HG03139 (cell line): ENCODE measurements around the gene CYP24A1.

Experiments
- ATAC-seq: cut with Tn5 transposase; IDR thresholded peaks from one replicate; pipeline ENCODE4 v1.9.1; 2021; ENCODE audit not compliant: unreplicated experiment

CYP24A1 gene

GRCh38 chr20:54176610-54177009, 2.8 kb upstream of the CYP24A1 start:
- ATAC-seq: no peak

DNA sequence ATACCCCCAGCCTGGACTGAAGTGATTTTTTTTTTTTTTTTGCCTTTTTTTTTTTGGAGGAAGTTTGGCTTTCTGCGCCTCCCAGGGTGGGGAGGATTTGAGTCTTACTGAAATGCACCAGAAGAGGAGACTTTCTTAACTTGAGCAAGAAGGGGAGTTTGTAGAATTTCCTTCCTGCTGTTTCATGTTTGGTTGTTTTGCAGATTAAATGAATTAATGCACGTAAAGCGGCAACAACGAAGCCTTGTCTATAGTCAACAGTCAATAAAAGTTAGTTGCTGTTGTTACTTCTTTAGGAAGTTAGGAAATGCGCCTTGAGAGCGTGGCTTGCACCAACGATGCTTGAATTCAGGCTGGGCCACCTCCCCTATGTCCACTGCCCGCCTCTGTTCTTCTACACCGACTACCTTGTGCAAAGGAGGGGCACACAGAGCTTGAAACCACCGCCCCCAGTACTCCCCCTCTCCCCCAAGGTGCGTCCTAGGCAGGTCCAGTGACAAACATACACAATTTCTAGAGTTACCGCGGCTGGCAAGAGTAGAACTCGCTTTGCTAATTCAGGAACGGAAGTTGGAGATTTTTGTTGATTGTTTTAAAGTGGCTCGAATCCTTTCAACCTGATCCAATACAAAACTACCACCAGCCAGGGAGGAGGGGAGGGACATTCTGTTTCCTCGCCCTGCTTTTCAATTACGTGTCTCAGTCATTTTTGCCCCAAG, 830 bp upstream of the CYP24A1 start:
- ATAC-seq: no peak

DNA sequence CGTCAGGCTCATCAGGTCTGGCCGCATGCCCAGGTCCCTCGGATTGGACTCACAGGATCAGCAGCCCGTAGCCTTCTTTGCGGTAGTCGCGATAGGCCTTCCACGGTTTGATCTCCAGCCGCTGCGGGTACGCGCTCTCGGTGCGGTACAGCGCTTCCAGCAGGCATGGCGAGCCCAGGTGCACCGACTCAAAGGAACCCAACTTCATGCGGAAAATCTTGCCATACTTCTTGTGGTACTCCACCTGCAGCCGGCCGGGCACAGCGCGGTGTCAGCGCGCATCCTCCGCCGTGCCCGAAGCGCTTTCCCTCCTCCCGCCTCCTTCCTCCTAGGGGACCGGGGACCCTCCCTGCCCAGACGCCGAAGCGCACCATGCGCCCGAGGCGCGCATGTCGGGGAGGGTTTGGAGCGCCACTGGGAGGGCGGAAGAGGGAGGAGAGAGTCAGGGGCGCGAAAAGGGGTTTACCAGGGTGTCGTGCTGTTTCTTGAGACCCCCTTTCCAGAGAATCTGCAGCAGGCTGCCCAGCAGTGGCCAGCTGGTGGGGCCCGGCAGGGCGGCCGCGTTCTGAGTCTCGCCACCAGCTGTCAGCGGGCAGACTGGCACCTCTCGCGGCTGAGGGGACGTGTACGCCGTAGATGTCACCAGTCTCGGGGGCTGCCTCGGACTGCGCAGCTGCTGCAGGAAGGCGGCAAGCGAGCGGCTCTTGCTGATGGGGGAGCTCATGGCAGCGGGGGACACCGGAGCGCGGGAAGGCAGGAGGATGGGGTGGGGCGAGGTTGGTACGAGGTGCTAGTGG, 732 bp downstream of the CYP24A1 start:
- no peak for ATAC-seq

DNA sequence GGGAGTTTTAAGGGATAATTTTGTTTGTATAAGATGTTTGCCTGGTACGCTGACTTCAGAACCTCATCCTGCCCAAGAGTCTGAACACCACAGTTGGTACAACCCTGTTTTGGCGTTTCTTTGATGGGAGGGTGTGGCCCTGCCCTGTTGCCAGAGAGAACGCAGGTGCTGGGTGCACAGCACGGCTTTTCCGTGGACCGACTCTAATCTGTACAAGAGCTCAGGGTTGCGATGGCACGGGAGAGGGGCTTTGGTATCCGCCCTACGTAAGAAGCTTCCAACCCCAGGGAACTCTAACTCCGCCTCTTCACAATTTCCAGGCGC, 1.3 kb downstream of the CYP24A1 start:
- no peak for ATAC-seq

GRCh38 chr20:54170963-54171362, 2.8 kb downstream of the CYP24A1 start:
- ATAC-seq: no peak

- ATAC-seq: no peak
Observed at GRCh38 chr20:54170026-54170471, 3.7 kb downstream of the CYP24A1 start.

DNA sequence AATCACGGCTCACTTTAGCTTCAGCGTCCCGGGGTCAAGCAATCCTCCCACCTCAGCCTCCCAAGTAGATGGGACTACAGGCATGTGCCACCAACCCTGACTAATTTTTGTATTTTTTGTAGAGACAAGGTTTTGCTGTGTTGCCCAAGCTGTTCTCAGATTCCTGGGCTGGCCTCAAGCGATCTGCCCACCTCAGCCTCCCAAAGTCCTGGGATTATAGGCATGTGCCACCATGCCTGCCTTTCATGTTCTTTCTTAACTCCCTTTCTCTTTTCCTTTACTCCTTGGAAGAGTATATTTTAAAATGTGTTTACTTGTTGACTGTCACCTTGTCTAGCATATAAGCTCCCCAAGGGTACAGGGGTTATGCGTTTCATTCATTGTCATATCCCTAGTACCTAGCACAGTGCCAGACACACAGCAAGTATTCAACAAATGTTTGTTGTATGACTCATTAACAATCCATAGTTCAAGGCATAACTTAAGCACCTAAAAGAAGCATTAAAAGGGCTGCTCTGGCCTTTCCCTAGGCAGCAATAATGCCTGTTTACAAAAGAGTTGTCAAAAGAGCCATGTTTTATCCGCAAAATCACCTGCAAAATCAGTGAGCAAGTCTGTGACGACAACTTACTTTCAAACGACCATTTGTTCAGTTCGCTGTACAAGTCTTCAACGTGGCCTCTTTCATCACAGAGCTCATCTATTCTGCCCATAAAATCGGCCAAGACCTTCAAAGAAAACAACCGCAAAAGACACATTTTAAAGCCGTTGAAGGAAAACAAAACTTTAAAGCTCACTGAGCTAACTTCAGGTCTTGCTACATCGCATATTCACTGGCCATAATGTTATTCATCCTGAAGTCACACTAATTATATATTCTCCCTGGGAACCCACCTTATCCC, 4.6 kb downstream of the CYP24A1 start:
- ATAC-seq: no peak

DNA sequence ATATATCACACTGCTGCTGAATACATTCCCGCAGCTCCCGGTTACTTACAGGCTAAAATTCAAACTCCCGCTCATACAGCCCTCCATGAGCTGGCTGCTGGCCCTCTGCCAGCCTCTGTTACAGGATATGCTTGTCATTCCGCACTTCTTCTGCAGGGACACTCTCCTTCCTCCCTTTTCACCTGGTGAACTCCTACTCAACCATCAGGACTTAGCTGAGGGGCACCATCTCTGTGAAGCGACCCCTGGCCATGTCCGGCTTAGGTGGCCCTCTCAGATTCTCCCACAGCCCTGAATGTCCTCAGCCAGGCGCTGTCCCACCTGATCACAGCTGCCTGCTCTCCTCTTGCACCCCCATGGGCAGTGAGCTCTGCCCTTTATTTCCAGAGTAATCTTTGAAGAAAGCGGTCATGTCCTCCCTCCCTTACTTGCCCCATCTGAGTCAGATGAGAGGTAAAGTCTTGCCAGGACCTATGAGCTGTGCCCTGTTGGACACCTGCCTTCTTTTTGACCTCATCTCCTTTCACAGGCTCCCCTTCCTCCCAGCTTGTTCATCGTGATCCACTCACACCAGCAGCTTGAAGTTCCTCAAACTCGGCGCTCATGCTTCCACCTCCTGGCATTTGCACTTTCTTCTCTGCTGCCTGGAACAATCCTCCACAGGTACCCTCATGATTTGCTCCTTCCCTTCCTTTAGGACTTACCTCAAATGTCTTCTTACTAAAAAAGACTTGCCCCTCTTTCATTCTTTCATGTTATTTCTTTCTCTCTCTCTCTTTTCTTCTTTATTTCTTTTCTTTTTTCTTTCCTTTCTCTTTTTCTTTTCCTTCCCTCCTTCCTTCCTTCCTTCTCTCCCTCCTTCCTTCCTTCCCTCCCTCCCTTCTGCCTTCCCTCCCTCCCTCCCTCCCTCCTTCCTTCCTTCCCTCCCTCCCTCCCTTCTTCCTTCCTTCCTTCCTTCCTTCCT, 5.6 kb downstream of the CYP24A1 start:
- ATAC-seq: no peak

DNA sequence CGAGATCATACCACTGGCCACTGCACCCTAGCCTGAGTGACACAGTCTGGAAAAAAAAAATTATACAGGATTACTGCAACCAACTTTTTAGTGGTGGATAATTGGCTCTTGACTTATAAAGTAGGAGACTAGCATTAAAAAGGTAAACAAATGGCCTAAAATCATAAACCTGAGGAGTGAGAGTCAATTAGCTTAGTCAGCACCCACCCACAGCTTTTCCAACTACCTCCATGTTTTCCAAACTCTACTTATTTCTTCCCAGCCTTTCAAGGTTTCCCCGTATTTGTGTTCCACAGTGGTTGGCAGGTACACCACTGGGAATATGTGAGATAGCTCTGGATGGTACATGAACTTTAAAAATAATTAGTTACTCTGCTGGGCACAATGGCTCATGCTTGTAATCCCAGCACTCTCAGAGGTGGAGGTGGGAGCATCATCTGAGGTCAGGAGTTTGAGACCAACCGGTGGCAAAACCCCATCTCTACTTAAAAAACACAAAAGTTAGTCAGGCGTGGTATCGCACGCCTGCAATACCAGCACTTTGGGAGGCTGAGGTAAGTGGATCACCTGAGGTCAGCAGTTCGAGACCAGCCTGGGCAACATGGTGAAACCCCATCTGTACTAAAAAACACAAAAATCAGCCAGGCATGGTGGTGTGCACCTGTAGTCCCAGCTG, 6.7 kb downstream of the CYP24A1 start:
- no peak for ATAC-seq

GRCh38 chr20:54165803-54166202, 8.0 kb downstream of the CYP24A1 start:
- ATAC-seq: no peak

- ATAC-seq: no peak
Observed at GRCh38 chr20:54165014-54165413, 8.8 kb downstream of the CYP24A1 start.

GRCh38 chr20:54163402-54163801, 10.4 kb downstream of the CYP24A1 start:
- ATAC-seq: no peak

DNA sequence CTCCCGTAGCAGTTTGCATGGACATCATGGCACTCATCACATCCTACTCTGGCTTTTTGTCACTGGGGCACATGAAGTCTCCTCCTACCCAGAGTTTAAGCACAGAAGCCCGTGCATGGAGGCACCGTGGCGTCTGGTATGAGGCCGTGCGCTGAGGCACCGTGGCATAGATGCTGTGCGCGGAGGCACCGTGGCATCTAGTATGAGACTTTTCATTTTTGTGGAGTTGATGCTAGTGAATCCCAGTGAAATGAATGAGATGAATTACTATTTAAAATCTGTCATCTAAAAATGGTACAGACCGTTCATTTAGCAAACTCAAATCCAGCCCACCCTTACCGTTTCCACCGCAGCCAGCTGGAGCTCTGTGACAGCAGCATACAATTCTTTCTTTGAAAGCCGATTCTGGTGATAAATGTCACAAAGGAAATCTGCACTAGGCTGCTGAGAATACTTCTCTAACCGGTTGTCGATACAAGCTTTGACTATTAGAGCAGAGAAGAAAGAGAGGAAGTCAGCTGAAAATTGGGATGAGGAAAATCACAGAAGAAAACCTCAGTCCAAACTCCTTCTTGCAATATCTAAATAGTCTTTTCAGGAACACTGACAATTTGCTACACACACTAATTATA, 11.3 kb downstream of the CYP24A1 start:
- ATAC-seq: no peak

DNA sequence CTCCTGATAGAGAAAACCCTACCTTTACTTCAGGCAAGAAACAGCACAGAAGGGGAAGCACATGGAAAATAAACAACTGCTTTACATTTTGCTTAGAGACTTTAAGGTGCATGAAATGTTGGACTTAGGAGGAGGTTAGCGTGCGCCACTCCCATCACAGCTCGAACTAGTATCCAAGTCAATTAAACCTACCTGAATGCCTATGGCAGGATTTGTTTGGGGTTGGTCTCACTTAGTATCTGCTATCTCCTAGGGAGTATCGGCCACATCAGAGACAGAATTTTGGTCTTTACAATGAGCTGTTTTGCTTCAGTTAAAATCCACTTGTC, 12.0 kb downstream of the CYP24A1 start:
- no peak for ATAC-seq

DNA sequence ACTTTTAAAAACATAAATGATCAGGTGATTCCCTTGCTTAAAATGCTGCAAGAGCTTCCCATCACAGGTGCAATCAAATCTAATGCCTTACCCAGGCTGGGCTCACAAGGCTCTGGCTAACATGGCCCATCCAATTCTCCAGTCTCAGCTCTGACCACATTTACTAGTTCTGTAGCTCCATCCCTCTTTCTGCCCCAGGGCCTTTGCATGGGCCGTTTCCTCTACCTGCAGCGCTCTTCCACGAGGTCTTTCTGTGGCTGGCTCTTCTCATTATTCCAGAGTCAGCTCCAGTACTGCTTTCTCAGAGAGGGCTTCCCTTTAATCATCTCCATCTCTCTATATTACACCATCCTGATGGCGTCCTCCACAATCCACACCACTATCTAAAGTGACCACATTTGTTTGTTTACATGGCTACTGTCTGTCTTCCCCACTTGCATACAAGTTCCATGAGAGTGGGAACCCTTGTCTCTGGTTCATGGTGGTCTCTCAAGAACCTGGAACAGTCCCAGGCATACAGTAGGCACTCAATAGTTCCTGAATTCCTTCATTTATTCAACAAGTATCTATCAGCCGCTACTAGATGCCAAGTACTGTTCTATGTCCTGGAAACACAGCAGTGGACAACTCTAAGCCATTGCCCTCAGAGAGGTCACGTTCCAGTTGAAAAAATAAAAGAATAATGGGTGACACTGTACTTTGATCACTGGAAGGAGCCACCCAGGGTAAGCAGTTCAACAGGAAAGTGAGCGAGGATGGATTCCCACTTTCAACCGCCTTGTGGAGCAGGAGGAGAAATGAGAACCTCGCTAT, 12.6 kb downstream of the CYP24A1 start:
- no peak for ATAC-seq

- ATAC-seq: no peak
Observed at GRCh38 chr20:54160065-54161007, 13.4 kb downstream of the CYP24A1 start.

GRCh38 chr20:54158856-54159418, 14.8 kb downstream of the CYP24A1 start:
- ATAC-seq: no peak
